HEK293 (cell line): Measurements from ENCODE around the gene PIP5K1C.
A peak's percentile ranks its signal among the peaks of the same experiment; 100 is the strongest.

Experiments
- CTCF ChIA-PET: fragments of 350-600 bp; formaldehyde crosslinking; extraction: SDS; loops from one replicate; lab custom pipeline; 2021; ENCODE audit warnings: antibody characterized with exemption; lab: Yijun Ruan, JAX
- POLR2A ChIA-PET: fragments of 300-600 bp; formaldehyde crosslinking; extraction: SDS; loops from one replicate; lab custom pipeline; 2020; ENCODE audit warnings: antibody characterized with exemption, inconsistent platforms; lab: Yijun Ruan, JAX
- H3K27ac ChIP-seq: fragments of 200-500 bp; sonication (Bioruptor generic); 2 replicates; pipeline ENCODE4 v1.5.1; 2014; ENCODE audit warnings: low read depth, low read length, control low read depth, inconsistent platforms; ENCODE audit errors: extremely low read depth
- H3K36me3 ChIP-seq, 2 experiments: fragments of 200-500 bp in 1 of 2; sonication (Bioruptor generic) in 1 of 2; 1 replicate in 1 of 2; 2 replicates in 1 of 2; pipeline ENCODE4 v1.5.1; 2014 to 2017; ENCODE audit warnings: inconsistent platforms in 2 of 2, low read length in 2 of 2; ENCODE audit not compliant: control insufficient read depth in 2 of 2, insufficient read depth in 1 of 2
- H3K4me1 ChIP-seq: fragments of 200-500 bp; sonication (Bioruptor generic); 2 replicates; pipeline ENCODE4 v1.5.1; 2014; ENCODE audit warnings: mild to moderate bottlenecking, low read length, inconsistent platforms; ENCODE audit not compliant: control insufficient read depth, insufficient read depth
- H3K4me3 ChIP-seq: 2 replicates; pipeline ENCODE4 v1.5.1; 2011; ENCODE audit warnings: low read depth, mild to moderate bottlenecking, control low read depth, low read length, moderate library complexity
- H3K9me3 ChIP-seq: fragments of 200-500 bp; sonication (Bioruptor generic); 2 replicates; pipeline ENCODE4 v1.5.1; 2014; ENCODE audit warnings: low read depth, low read length, inconsistent platforms; ENCODE audit not compliant: control insufficient read depth, insufficient read depth
- KLF16 ChIP-seq: fragments of 450-650 bp; formaldehyde crosslinking; IDR thresholded peaks from 2 replicates; pipeline ENCODE4 v1.5.1; 2017; ENCODE audit warnings: missing biosample characterization, missing genetic modification characterization
- PRDM1 ChIP-seq: fragments of 450-650 bp; formaldehyde crosslinking; IDR thresholded peaks from 2 replicates; pipeline ENCODE4; 2016; ENCODE audit warnings: missing biosample characterization, missing genetic modification characterization
- ZBTB20 ChIP-seq: fragments of 450-650 bp; formaldehyde crosslinking; IDR thresholded peaks from 2 replicates; pipeline ENCODE4 v1.5.1; 2016; ENCODE audit warnings: missing biosample characterization, missing genetic modification characterization
- ZFP3 ChIP-seq: fragments of 450-650 bp; formaldehyde crosslinking; IDR thresholded peaks from 2 replicates; pipeline ENCODE4 v1.5.1; 2016; ENCODE audit warnings: low read depth, missing biosample characterization, missing genetic modification characterization
- ZFP69B ChIP-seq: fragments of 450-650 bp; formaldehyde crosslinking; IDR thresholded peaks from 2 replicates; pipeline ENCODE4 v1.5.1; 2016; ENCODE audit warnings: missing biosample characterization, missing genetic modification characterization
- ZNF121 ChIP-seq: fragments of 450-650 bp; formaldehyde crosslinking; IDR thresholded peaks from 2 replicates; pipeline ENCODE4 v1.5.1; 2016; ENCODE audit warnings: missing biosample characterization, missing genetic modification characterization
- ZNF366 ChIP-seq: fragments of 450-650 bp; formaldehyde crosslinking; conservative IDR thresholded peaks from 2 replicates; pipeline ENCODE4 v1.5.1; 2016; ENCODE audit warnings: missing biosample characterization, missing genetic modification characterization
- ZNF580 ChIP-seq: fragments of 450-650 bp; formaldehyde crosslinking; IDR thresholded peaks from 2 replicates; pipeline ENCODE4 v1.5.1; 2016; ENCODE audit warnings: missing biosample characterization, missing genetic modification characterization
- ZNF677 ChIP-seq: fragments of 450-650 bp; IDR thresholded peaks from 2 replicates; pipeline ENCODE4 v1.5.0; 2018; ENCODE audit warnings: missing biosample characterization, mild to moderate bottlenecking, missing genetic modification characterization, moderate library complexity
- ZNF692 ChIP-seq: fragments of 450-650 bp; formaldehyde crosslinking; IDR thresholded peaks from 2 replicates; pipeline ENCODE4 v1.5.1; 2016; ENCODE audit warnings: missing biosample characterization, missing genetic modification characterization
- ZNF768 ChIP-seq: fragments of 450-650 bp; formaldehyde crosslinking; IDR thresholded peaks from 2 replicates; pipeline ENCODE4 v1.5.1; 2018; ENCODE audit warnings: missing biosample characterization, mild to moderate bottlenecking, missing genetic modification characterization
- ZNF837 ChIP-seq: fragments of 450-650 bp; formaldehyde crosslinking; IDR thresholded peaks from 2 replicates; pipeline ENCODE4 v1.5.1; 2016; ENCODE audit warnings: missing biosample characterization, missing genetic modification characterization
- TF ChIP-seq, protein P1 (sequence below): fragments of 450-650 bp; formaldehyde crosslinking; IDR thresholded peaks from 2 replicates; pipeline ENCODE4 v1.5.1; 2016; ENCODE audit warnings: missing biosample characterization, missing genetic modification characterization
- TF ChIP-seq, protein P2 (sequence below): fragments of 450-650 bp; formaldehyde crosslinking; conservative IDR thresholded peaks from 2 replicates; pipeline ENCODE4 v1.5.1; 2016; ENCODE audit warnings: low read depth, missing biosample characterization, missing genetic modification characterization

Gene PIP5K1C

DNA sequence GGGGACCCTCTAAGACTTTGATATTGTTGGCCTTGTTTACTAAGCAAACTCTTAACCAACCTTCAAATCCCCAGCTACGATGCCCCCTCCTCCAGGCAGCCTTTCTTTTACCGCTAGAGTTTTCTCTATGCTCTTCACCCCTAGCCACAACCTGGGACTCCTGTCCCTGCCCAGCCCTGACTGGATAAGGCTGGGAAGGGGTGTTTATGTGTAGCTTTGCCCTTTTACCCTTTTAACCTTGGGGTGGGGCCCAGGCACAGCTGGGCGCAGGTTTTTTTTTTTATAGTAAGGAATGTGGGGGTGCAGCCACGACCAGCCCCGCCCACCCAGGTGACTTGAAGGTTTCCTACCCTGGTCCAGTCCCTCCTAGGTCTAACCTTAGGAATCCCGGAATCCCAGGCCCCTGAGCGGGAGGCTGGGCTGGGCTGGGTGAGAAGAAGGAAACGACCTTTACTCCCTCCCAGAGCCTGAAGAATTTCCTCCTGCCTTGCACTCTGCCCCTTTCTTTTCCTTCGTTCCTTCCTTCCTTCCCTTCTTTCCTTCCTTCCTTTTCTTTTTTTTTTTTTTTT lies 20.2 kb upstream of the PIP5K1C start:
- H3K9me3 ChIP-seq = no peaks in the 10 kb centered on the region
- H3K4me1 ChIP-seq = no peaks in the 10 kb centered on the region
- CTCF ChIA-PET = interaction anchor here (0.6 to 2.2 kb wide), 6 partner anchors 11 to 238 kb away, joined by 3 to 10 read pairs (median 5); partner anchors contain the start of gene MRPL54
- TF ChIP-seq ZNF692 (peak; percentile 51), ZFP3 (peak; percentile 90), ZNF366 (peak; percentile 66), ZNF837 (tag by site-specific recombination) (no peak), KLF16 (tag by site-specific recombination) (no peak), ZFP69B (tag by site-specific recombination) (0 out of 2 replicates have a peak, but pooled peaks have one; percentile 20)
- H3K27ac ChIP-seq = no peak overlapping the region
- no peaks in the 10 kb centered on the region for H3K36me3 ChIP-seq
- POLR2A ChIA-PET = no interaction called here
- no peak overlapping the region for H3K4me3 ChIP-seq

DNA sequence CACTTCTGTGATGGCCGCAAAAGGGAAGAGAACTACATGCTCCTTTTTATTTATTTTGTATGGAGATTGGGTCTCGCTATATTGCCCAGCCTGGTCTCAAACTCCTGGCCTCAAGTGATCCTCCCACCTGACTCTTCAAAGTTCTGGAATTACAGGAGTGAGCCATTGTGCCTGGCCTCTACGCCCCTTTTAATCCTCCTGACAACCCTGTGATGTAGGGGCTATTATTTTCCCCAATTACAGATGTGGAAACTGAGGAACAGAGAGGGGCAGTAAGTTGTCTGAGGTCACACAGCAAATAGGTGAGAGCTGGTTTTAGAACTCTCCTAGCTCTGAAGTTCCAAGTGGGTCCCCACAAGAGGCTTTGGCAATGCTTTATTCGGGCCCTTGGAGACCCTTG lies 19.6 kb upstream of the PIP5K1C start:
- H3K4me1 ChIP-seq = no peaks in the 10 kb centered on the region
- no peak overlapping the region for H3K4me3 ChIP-seq
- TF ChIP-seq ZNF580 (tag by site-specific recombination) = 0 out of 2 replicates have a peak, but pooled peaks have one; percentile 21
- no peak for TF ChIP-seq ZBTB20 (tag by site-specific recombination)
- peak; percentile 76; the same call in 1 of the 2 replicates for TF ChIP-seq ZNF121 (tag by site-specific recombination)
- TF ChIP-seq ZNF768 = peak; percentile 92
- no peaks in the 10 kb centered on the region for H3K36me3 ChIP-seq
- ChIA-PET POLR2A (no interaction called here), CTCF (interaction anchor here (0.7 to 2.2 kb wide), 6 partner anchors 11 to 59 kb away, joined by 3 to 10 read pairs (median 5); partner anchors contain the start of gene MRPL54)
- no peak overlapping the region for H3K27ac ChIP-seq
- no peaks in the 10 kb centered on the region for H3K9me3 ChIP-seq

DNA sequence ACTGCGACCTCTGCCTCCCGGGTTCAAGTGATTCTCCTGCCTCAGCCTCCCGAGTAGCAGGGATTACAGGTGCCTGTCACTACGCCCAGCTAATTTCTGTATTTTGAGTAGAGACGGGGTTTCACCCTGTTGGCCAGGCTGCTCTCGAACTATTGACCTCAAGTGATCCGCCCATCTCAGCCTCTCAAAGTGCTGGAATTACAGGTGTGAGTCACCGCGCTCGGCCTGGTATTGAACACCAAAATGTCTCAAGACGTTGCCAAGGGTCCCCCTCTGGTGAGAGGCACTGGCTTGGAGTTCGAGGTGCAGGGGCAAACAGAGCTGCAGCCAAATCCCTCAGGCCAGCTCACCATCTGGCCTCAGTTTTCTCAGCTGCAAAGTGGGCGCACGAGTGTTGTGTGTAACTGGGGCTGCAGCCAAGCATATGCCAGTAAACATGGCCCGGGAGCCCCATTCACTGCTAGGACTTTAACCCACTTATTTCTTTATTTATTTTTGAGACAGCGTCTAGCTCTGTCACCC lies 15.9 kb upstream of the PIP5K1C start:
- CTCF ChIA-PET = interaction anchor here (0.6 to 1.9 kb wide), 4 partner anchors 9 to 252 kb away, joined by 3 to 7 read pairs (median 4); no protein-coding TSS in a partner anchor

More for the DNA sequence above, 15.9 kb upstream of the PIP5K1C start:
- H3K9me3 ChIP-seq = no peaks in the 10 kb centered on the region
- H3K4me3 ChIP-seq = no peak overlapping the region
- H3K36me3 ChIP-seq = no peaks in the 10 kb centered on the region
- no peak overlapping the region for H3K27ac ChIP-seq
- H3K4me1 ChIP-seq = no peaks in the 10 kb centered on the region
- POLR2A ChIA-PET = no interaction called here
- TF ChIP-seq, protein P1, sequence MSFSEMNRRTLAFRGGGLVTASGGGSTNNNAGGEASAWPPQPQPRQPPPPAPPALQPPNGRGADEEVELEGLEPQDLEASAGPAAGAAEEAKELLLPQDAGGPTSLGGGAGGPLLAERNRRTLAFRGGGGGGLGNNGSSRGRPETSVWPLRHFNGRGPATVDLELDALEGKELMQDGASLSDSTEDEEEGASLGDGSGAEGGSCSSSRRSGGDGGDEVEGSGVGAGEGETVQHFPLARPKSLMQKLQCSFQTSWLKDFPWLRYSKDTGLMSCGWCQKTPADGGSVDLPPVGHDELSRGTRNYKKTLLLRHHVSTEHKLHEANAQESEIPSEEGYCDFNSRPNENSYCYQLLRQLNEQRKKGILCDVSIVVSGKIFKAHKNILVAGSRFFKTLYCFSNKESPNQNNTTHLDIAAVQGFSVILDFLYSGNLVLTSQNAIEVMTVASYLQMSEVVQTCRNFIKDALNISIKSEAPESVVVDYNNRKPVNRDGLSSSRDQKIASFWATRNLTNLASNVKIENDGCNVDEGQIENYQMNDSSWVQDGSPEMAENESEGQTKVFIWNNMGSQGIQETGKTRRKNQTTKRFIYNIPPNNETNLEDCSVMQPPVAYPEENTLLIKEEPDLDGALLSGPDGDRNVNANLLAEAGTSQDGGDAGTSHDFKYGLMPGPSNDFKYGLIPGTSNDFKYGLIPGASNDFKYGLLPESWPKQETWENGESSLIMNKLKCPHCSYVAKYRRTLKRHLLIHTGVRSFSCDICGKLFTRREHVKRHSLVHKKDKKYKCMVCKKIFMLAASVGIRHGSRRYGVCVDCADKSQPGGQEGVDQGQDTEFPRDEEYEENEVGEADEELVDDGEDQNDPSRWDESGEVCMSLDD (tag by site-specific recombination) = no peak
- no peak for TF ChIP-seq PRDM1 (tag by site-specific recombination)
- no peak for TF ChIP-seq ZNF677 (tag by site-specific recombination)
- TF ChIP-seq, protein P2, sequence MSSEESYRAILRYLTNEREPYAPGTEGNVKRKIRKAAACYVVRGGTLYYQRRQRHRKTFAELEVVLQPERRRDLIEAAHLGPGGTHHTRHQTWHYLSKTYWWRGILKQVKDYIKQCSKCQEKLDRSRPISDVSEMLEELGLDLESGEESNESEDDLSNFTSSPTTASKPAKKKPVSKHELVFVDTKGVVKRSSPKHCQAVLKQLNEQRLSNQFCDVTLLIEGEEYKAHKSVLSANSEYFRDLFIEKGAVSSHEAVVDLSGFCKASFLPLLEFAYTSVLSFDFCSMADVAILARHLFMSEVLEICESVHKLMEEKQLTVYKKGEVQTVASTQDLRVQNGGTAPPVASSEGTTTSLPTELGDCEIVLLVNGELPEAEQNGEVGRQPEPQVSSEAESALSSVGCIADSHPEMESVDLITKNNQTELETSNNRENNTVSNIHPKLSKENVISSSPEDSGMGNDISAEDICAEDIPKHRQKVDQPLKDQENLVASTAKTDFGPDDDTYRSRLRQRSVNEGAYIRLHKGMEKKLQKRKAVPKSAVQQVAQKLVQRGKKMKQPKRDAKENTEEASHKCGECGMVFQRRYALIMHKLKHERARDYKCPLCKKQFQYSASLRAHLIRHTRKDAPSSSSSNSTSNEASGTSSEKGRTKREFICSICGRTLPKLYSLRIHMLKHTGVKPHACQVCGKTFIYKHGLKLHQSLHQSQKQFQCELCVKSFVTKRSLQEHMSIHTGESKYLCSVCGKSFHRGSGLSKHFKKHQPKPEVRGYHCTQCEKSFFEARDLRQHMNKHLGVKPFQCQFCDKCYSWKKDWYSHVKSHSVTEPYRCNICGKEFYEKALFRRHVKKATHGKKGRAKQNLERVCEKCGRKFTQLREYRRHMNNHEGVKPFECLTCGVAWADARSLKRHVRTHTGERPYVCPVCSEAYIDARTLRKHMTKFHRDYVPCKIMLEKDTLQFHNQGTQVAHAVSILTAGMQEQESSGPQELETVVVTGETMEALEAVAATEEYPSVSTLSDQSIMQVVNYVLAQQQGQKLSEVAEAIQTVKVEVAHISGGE (tag by site-specific recombination) = no peak
